ENCODE results near the gene ZNF100. TPM values are rescaled to one million over a fixed set of nuclear protein-coding genes. Genes with fewer than 3 reads are reported as not detected.
"Not testable (repeated sequence)": the region's sequence is repeated elsewhere in the genome, so short reads cannot be mapped to it uniquely, and the experiment has no call there.

Gene ZNF100
- total RNA-seq, 1 donor from 2014 or later, result 28.6 TPM

GRCh38 chr19:21749090-21749489, 18.3 kb downstream of the ZNF100 start:
- Mint-ChIP-seq H3K27me3 (ENCODE audit: low read depth) (no peaks in the 10 kb centered on the region), H3K36me3 (ENCODE audit: low read depth) (peaks cover 79% of the 10 kb centered on the region), H3K9me3 (peaks cover 14% of the 10 kb centered on the region), H3K4me1 (no peaks in the 10 kb centered on the region), H3K4me3 (no peak overlapping the region), H3K27ac (ENCODE audit: unreplicated experiment) (no peak overlapping the region)
- DNase-seq (ENCODE audit: low read depth, low spot score), result no peak
- no peak for TF ChIP-seq CTCF (conservative IDR thresholded peaks at IDR 0.05)

- no peak overlapping the region for H3K4me3 Mint-ChIP-seq
- TF ChIP-seq CTCF (conservative IDR thresholded peaks at IDR 0.05), result no peak
- H3K4me1 Mint-ChIP-seq, result no peaks in the 10 kb centered on the region
- no peaks in the 10 kb centered on the region for H3K27me3 Mint-ChIP-seq (ENCODE audit: low read depth)
- no peak overlapping the region for H3K27ac Mint-ChIP-seq (ENCODE audit: unreplicated experiment)
- no peak for DNase-seq (ENCODE audit: low read depth, low spot score)
- H3K9me3 Mint-ChIP-seq, result peaks cover 10% of the 10 kb centered on the region
- peaks cover 75% of the 10 kb centered on the region for H3K36me3 Mint-ChIP-seq (ENCODE audit: low read depth)
Observed at GRCh38 chr19:21748088-21748487, 19.3 kb downstream of the ZNF100 start.

- Mint-ChIP-seq H3K9me3 (peaks cover 8% of the 10 kb centered on the region), H3K27ac (ENCODE audit: unreplicated experiment) (no peak overlapping the region), H3K4me3 (no peak overlapping the region), H3K27me3 (ENCODE audit: low read depth) (no peaks in the 10 kb centered on the region), H3K4me1 (no peaks in the 10 kb centered on the region), H3K36me3 (ENCODE audit: low read depth) (peaks cover 66% of the 10 kb centered on the region)
- DNase-seq (ENCODE audit: low read depth, low spot score), result no peak
- no peak for TF ChIP-seq CTCF (conservative IDR thresholded peaks at IDR 0.05)
Observed at GRCh38 chr19:21740559-21740958, 26.8 kb downstream of the ZNF100 start.

- H3K27ac Mint-ChIP-seq (ENCODE audit: unreplicated experiment); H3K4me1 Mint-ChIP-seq; H3K27me3 Mint-ChIP-seq (ENCODE audit: low read depth); H3K4me3 Mint-ChIP-seq; DNase-seq (ENCODE audit: low read depth, low spot score): not testable (repeated sequence)
- Mint-ChIP-seq H3K36me3 (ENCODE audit: low read depth) (peaks cover 60% of the 10 kb centered on the region), H3K9me3 (peaks cover 11% of the 10 kb centered on the region)
Observed at GRCh38 chr19:21726942-21727747, 40.2 kb downstream of the ZNF100 start.

- H3K9me3 Mint-ChIP-seq, result peaks cover 3% of the 10 kb centered on the region
- no peaks in the 10 kb centered on the region for H3K27me3 Mint-ChIP-seq (ENCODE audit: low read depth)
- no peaks in the 10 kb centered on the region for H3K4me1 Mint-ChIP-seq
- no peak for DNase-seq (ENCODE audit: low read depth, low spot score)
- peaks cover 8% of the 10 kb centered on the region for H3K36me3 Mint-ChIP-seq (ENCODE audit: low read depth)
- H3K27ac Mint-ChIP-seq (ENCODE audit: unreplicated experiment), result no peak overlapping the region
- no peak overlapping the region for H3K4me3 Mint-ChIP-seq
- TF ChIP-seq CTCF (conservative IDR thresholded peaks at IDR 0.05), result no peak
Observed at GRCh38 chr19:21713761-21714160, 53.6 kb downstream of the ZNF100 start.

GRCh38 chr19:21709464-21709863, 57.9 kb downstream of the ZNF100 start:
- no peak for TF ChIP-seq CTCF (conservative IDR thresholded peaks at IDR 0.05)
- no peak for DNase-seq (ENCODE audit: low read depth, low spot score)
- no peak overlapping the region for H3K27ac Mint-ChIP-seq (ENCODE audit: unreplicated experiment)
- no peaks in the 10 kb centered on the region for H3K27me3 Mint-ChIP-seq (ENCODE audit: low read depth)
- no peaks in the 10 kb centered on the region for H3K4me1 Mint-ChIP-seq
- H3K36me3 Mint-ChIP-seq (ENCODE audit: low read depth), result peaks cover 3% of the 10 kb centered on the region
- H3K9me3 Mint-ChIP-seq, result peaks cover 3% of the 10 kb centered on the region
- H3K4me3 Mint-ChIP-seq, result no peak overlapping the region

- H3K27me3 Mint-ChIP-seq (ENCODE audit: low read depth); H3K27ac Mint-ChIP-seq (ENCODE audit: unreplicated experiment); H3K4me1 Mint-ChIP-seq; H3K36me3 Mint-ChIP-seq (ENCODE audit: low read depth); H3K9me3 Mint-ChIP-seq; DNase-seq (ENCODE audit: low read depth, low spot score); H3K4me3 Mint-ChIP-seq: not testable (repeated sequence)
Observed at GRCh38 chr19:21707878-21708277, 59.5 kb downstream of the ZNF100 start.

Measured in neural crest cell (in vitro differentiated cells).